Tibial nerve (tissue), 4 donors: ENCODE data around the gene ALLC. TPM values are rescaled to one million over a fixed set of nuclear protein-coding genes. Genes with fewer than 3 reads are reported as not detected.
A peak's percentile ranks its signal among the peaks of the same experiment; 100 is the strongest.

Experiments
- DNase-seq, 2 donors: peaks; one replicate each; pipeline ENCODE4 v3.0.0-alpha.2; 2019; ENCODE audit warnings: low spot score in 2 of 2
- H3K27ac ChIP-seq, 4 donors: fragments of 200-600 bp; sonication (generic) in 3 of 4; one replicate each; pipeline ENCODE4 v1.5.1; 2017 to 2019; ENCODE audit warnings: mild to moderate bottlenecking in 1 of 4
- H3K27me3 ChIP-seq, 2 donors: fragments of 200-600 bp; sonication (generic) in 1 of 2; one replicate each; pipeline versions ENCODE4 v1.5.1 to v1.6.0; 2017 to 2019
- H3K36me3 ChIP-seq, 3 donors: fragments of 200-600 bp; sonication (generic); one replicate each; pipeline ENCODE4 v1.5.1; 2018 to 2019
- H3K4me1 ChIP-seq, 4 donors: fragments of 200-600 bp; sonication (generic) in 3 of 4; one replicate each; pipeline ENCODE4 v1.5.1; 2017 to 2019
- H3K4me3 ChIP-seq, 4 donors: fragments of 200-600 bp; sonication (generic) in 3 of 4; one replicate each; pipeline ENCODE4 v1.5.1; 2017 to 2019; ENCODE audit warnings: mild to moderate bottlenecking in 1 of 4, moderate library complexity in 1 of 4
- H3K9me3 ChIP-seq, 4 donors: fragments of 200-600 bp; sonication (generic) in 3 of 4; one replicate each; pipeline ENCODE4 v1.5.1; 2017 to 2019
- EP300 ChIP-seq, 2 donors: sonication (generic); formaldehyde crosslinking; IDR thresholded peaks; one replicate each; pipeline ENCODE4 v1.6.1; 2017; ENCODE audit warnings: antibody characterized with exemption in 2 of 2, mild to moderate bottlenecking in 1 of 2
- POLR2A ChIP-seq, 2 donors: fragments of 450-650 bp; IDR thresholded peaks; one replicate each; pipeline ENCODE4 v1.6.1; 2017; ENCODE audit warnings: antibody characterized with exemption in 2 of 2, mild to moderate bottlenecking in 2 of 2, moderate library complexity in 2 of 2
- WGBS, 2 donors: methylation state at CpG; one replicate each; pipeline ENCODE4 v1.1.5; 2018; 5-methylcytosine and 5-hydroxymethylcytosine counted together
- total RNA-seq, 4 donors: library from RNA; depleted of rRNA; stranded (reverse); fragments of >200 nt; gene quantifications; one replicate each; pipeline ENCODE4 v1.1.0, GENCODE V29; 2016
- TF ChIP-seq, protein P1 (sequence below), 5 experiments: fragments of 200-600 bp in 3 of 5; fragments of 450-650 bp in 2 of 5; sonication (generic) in 3 of 5; IDR thresholded peaks; one replicate each; pipeline ENCODE4 v1.5.1; 2016 to 2019; ENCODE audit warnings: antibody characterized with exemption in 5 of 5, mild to moderate bottlenecking in 3 of 5, moderate library complexity in 2 of 5

ALLC gene
- total RNA-seq, 4 donors from 2014 or later: 5.7 to 16.6 (median 12.2) TPM

- no peaks in the 10 kb centered on the region for H3K36me3 ChIP-seq
- DNase-seq: no peak
- H3K4me3 ChIP-seq: no peak overlapping the region
- no peaks in the 10 kb centered on the region for H3K27me3 ChIP-seq
- TF ChIP-seq, protein P1, sequence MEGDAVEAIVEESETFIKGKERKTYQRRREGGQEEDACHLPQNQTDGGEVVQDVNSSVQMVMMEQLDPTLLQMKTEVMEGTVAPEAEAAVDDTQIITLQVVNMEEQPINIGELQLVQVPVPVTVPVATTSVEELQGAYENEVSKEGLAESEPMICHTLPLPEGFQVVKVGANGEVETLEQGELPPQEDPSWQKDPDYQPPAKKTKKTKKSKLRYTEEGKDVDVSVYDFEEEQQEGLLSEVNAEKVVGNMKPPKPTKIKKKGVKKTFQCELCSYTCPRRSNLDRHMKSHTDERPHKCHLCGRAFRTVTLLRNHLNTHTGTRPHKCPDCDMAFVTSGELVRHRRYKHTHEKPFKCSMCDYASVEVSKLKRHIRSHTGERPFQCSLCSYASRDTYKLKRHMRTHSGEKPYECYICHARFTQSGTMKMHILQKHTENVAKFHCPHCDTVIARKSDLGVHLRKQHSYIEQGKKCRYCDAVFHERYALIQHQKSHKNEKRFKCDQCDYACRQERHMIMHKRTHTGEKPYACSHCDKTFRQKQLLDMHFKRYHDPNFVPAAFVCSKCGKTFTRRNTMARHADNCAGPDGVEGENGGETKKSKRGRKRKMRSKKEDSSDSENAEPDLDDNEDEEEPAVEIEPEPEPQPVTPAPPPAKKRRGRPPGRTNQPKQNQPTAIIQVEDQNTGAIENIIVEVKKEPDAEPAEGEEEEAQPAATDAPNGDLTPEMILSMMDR (IDR thresholded peaks at IDR 0.05): no peak
- TF ChIP-seq EP300 (IDR thresholded peaks at IDR 0.05): no peak
- TF ChIP-seq POLR2A (IDR thresholded peaks at IDR 0.05): no peak
- no peak overlapping the region for H3K27ac ChIP-seq
- H3K9me3 ChIP-seq: peaks cover 0 to 16% (median 0%) of the 10 kb centered on the region in 4 donors
- peaks cover 0 to 18% (median 0%) of the 10 kb centered on the region in 4 donors for H3K4me1 ChIP-seq
- 87 to 93% methylated on average over 11 of the region's 11 CpGs for WGBS, 2 donors
Measured at GRCh38 chr2:3725002-3725401, 67.0 kb downstream of the ALLC start.

DNA sequence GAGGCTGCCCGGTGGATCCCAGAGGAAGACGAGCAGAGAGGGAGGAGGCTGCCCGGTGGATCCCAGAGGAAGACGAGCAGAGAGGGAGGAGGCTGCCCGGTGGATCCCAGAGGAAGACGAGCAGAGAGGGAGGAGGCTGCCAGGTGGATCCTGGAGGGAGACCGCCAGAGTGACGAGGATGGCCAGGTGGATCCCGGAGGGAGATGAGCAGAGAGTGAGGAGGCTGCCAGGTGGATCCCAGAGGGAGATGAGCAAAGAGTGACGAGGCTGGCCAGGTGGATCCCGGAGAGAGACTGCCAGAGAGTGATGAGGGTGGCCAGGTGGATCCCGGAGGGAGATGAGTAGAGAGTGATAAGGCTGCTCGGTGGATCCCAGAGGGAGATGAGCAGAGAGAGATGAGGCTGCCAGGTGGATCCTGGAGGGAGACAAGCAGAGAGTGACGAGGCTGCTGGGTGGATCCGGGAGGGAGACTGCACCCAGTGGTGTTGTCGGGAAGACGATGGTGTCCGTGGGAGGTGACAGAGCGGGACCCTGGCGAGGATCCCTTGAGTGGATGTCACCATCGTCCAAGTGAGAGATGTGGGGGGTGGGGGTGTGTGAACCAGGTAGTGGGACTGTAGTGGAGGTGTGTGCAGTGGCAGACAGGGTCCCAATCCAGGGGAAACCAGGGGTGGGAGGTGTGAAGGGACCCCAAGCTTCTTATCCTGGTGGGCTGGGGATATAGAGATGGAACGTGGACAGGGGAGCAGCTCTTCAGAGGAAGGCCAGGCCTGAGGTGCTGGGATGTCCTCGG lies 67.7 kb downstream of the ALLC start:
- no peak overlapping the region for H3K4me3 ChIP-seq
- no peak for DNase-seq
- peaks cover 0 to 18% (median 0%) of the 10 kb centered on the region in 4 donors for H3K4me1 ChIP-seq
- peaks cover 0 to 11% (median 0%) of the 10 kb centered on the region in 4 donors for H3K9me3 ChIP-seq
- H3K36me3 ChIP-seq: no peaks in the 10 kb centered on the region
- 79 to 80% methylated on average over 18 to 23 of the region's 23 CpGs for WGBS, 2 donors
- TF ChIP-seq POLR2A (IDR thresholded peaks at IDR 0.05): no peak
- TF ChIP-seq, protein P1 (IDR thresholded peaks at IDR 0.05): no peak
- TF ChIP-seq EP300 (IDR thresholded peaks at IDR 0.05): no peak
- no peak overlapping the region for H3K27ac ChIP-seq
- no peaks in the 10 kb centered on the region for H3K27me3 ChIP-seq

- no peak for TF ChIP-seq EP300 (IDR thresholded peaks at IDR 0.05)
- no peak for TF ChIP-seq POLR2A (IDR thresholded peaks at IDR 0.05)
- TF ChIP-seq, protein P1 (IDR thresholded peaks at IDR 0.05): no peak
- H3K4me3 ChIP-seq: no peak overlapping the region
- 92 to 93% methylated on average over 10 of the region's 10 CpGs for WGBS, 2 donors
- H3K9me3 ChIP-seq: peaks cover 0 to 3% (median 0%) of the 10 kb centered on the region in 4 donors
- H3K27ac ChIP-seq: no peak overlapping the region
- no peaks in the 10 kb centered on the region for H3K36me3 ChIP-seq
- no peak for DNase-seq
- no peaks in the 10 kb centered on the region for H3K27me3 ChIP-seq
- H3K4me1 ChIP-seq: peaks cover 0 to 18% (median 0%) of the 10 kb centered on the region in 4 donors
Measured at GRCh38 chr2:3726511-3726910, 68.5 kb downstream of the ALLC start.

GRCh38 chr2:3727397-3728045 lies 69.5 kb downstream of the ALLC start:
- Histone ChIP-seq H3K9me3 (no peaks in the 10 kb centered on the region), H3K4me3 (no peak overlapping the region), H3K27me3 (no peaks in the 10 kb centered on the region), H3K36me3 (no peaks in the 10 kb centered on the region), H3K27ac (peak overlapping the region in 2 of 4 donors; percentile 34 to 36), H3K4me1 (peaks cover 0 to 18% (median 0%) of the 10 kb centered on the region in 4 donors)
- WGBS, 2 donors: 49 to 53% methylated on average over 10 to 12 of the region's 12 CpGs
- TF ChIP-seq POLR2A (IDR thresholded peaks at IDR 0.05) (no peak), EP300 (IDR thresholded peaks at IDR 0.05) (no peak)
- TF ChIP-seq, protein P1 (IDR thresholded peaks at IDR 0.05): no peak
- no peak for DNase-seq
